NOMO-1 (cell line): Measurements from ENCODE around the gene SPAG7.
"Not testable (repeated sequence)": the region's sequence is repeated elsewhere in the genome, so short reads cannot be mapped to it uniquely, and the experiment has no call there.

Experiments used
- DNase-seq, 2 experiments: peaks; one replicate each; lab custom pipeline; 2025; ENCODE audit not compliant: unreplicated experiment in 2 of 2; lab: John Stamatoyannopoulos, UW

SPAG7 gene

GRCh38 chr17:4938688-4939545 lies 28.7 kb downstream of the SPAG7 start:
- DNase-seq: peak in 1 of 2 experiments; percentile 12

GRCh38 chr17:4938069-4938491 lies 29.5 kb downstream of the SPAG7 start:
- no peak for DNase-seq

GRCh38 chr17:4937553-4937952 lies 30.1 kb downstream of the SPAG7 start:
- DNase-seq: no peak

DNA sequence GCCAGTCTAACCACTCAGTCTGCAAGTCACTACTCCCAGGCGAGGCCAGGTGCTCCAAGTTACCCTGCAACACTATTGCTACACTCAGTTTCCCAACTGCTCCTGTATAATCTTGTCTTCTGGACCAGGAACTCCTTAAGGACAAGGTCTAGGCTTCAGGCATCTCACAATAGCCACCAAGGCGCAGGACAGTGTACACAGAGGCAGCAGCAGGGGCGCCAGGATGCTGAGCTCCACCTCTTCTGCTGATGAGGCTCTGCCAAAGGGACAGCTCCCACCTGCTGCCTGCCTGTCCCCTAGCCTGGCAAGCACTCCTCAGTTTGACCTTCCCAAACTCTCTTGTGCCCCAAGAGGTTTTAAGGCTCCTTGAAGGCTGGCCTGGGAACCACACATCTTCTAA lies 31.2 kb downstream of the SPAG7 start:
- DNase-seq: no peak

DNA sequence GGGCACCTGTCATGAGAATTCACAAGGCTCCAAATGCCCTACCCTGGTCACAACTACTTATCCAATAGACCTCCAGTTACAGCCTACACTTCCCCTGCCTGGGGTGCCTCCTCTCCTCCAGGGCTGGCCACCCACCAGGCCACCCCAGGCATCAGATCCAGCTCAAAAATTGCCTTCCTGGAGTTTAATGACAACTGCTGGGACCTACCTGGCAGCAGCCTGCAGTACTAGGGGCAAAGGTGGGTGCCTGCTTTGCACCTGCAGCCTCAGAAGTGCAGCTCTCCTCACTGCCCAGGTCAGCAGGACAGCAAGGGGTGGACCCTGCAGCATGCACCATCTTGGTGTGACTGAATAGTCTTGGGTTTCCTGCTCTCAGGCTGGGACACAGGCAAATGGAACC lies 32.0 kb downstream of the SPAG7 start:
- no peak for DNase-seq

DNA sequence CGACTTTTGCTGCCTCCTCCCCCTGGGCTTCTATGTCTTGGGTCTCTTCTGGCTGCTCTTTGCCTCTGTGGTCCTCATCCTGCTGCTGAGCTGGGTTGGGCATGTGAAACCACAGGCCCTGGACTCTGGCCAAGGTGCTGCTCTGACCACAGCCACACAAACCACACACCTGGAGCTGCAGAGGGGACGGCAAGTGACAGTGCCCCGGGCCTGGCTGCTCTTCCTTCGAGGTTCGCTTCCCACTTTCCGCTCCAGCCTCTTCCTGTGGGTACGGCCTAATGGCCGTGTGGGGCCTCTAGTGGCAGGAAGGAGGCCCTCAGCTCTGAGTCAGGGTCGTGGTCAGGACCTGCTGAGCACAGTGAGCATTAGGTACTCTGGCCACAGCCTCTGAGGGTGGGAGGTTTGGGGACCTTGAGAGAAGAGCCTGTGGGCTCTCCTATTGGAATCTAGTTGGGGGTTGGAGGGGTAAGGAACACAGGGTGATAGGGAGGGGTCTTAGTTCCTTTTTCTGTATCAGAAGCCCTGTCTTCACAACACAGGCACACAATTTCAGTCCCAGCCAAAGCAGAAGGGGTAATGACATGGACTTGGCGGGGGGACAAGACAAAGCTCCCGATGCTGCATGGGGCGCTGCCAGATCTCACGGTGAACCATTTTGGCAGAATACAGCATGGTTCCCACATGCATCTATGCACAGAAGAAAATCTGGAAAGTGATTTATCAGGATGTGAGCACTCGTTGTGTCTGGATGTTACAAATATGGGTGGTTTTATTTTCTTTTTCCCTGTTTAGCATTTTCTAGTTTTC lies 33.2 kb downstream of the SPAG7 start:
- peak; percentile 50 to 54 for DNase-seq

DNA sequence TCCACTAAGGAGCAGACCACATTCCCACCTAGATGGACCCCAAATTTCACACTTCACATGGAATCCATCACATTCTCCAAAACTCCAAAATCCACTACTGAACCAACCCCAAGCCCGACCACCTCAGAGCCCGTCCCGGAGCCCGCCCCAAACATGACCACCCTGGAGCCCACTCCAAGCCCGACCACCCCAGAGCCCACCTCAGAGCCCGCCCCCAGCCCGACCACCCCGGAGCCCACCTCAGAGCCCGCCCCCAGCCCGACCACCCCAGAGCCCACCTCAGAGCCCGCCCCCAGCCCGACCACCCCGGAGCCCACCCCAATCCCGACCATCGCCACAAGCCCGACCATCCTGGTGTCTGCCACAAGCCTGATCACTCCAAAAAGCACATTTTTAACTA lies 34.0 kb downstream of the SPAG7 start:
- DNase-seq: no peak

- DNase-seq: no peak
These were observed 34.9 kb downstream of the SPAG7 start for GRCh38 chr17:4932756-4933155.

DNA sequence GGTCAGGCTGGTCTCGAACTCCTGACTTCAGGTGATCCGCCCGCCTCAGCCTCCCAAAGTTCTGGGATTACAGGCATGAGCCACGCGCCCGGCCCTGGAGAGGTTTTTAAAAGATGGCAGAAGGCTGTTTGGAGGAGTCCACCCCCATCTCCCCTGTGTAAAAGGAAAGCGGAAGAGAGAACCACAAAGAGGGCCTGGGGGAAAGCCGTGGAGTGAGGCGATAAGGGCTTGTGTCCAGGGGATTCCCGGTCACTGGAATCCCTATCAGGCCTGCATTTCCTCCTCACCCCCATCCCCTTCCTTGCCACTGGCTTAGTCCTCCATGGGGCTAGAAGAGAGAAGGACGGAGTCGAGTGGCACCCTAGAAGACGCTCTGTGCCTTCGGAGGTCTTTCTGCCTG lies 35.7 kb downstream of the SPAG7 start, which contains the start of gene GP1BA:
TSS of gene GP1BA (plus strand) at position 315 of the 400 bp plus-strand sequence. CDS start 328 bp downstream, outside the sequence.
- DNase-seq: no peak

DNA sequence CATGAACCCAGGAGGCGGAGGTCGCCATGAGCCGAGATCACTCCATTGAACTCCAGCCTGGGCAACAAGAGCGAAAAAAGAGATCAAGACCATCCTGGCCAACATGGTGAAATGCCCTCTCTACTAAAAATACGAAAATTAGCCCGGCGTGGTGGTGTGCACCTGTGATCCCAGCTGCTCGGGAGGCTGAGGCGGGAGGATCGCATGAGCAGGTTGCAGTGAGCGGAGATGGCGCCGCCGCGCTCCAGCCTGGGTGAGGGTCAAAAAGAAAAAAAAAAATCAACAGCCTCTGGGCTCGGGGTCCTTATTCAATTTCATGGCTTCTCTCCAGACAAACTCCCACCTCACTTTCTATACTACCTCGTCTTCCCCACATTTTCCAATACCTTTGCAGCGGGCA lies 38.7 kb downstream of the SPAG7 start:
- no peak for DNase-seq

DNA sequence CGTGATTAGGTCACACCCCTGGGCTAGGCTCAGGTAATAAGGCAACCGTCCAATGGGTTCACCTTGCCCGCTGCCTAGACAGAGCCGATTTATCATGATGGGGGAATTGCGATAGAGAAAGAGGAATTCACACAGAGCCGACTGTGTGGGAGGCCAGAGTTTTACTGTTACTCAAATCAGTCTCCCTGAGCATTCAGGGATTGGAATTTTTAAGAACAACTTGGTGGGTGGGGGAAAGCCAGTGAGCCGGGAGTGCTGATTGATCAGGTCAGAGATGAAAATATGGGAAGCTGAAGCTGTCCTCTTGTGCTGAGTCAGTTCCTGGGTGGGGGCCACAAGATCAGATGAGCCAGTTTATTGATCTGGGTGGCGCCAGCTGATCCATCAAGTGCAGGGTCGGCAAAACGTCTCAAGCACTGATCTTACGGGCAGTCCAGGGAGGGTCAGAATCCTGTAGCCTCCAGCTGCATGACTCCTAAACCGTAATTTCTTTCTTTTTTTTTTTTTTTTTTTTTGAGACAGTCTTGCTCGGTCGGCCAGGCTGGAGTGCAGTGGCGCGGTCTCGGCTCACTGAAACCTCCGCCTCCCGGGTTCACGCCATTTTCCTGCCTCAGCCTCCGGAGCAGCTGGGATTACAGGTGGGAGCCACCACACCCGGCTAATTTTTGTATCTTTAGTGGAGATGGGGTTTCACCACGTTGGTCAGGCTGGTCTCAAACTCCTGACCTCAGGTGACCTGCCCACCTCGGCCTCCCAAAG lies 40.9 kb downstream of the SPAG7 start:
- not testable (repeated sequence) for DNase-seq

DNA sequence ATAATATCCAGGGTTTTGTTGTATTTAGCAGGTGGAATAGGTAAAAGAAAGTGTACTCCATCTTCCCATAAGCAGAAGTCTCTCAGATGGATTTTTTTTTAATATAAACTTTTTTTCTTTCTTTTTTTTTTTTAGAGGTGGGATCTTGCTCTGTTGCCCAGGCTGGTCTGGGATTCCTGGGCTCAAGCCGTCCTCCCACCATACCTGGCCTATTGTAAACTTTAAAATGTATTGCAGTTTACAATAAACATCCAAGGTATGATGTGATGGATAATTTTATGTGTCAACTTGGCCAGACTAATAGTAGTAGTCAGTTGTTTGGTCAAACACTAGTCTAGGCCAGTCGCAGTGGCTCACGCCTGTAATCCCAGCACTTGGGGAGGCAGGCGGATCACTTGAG lies 46.3 kb downstream of the SPAG7 start:
- no peak for DNase-seq

- peak; percentile 38 to 68 for DNase-seq
These were observed 47.1 kb downstream of the SPAG7 start for GRCh38 chr17:4920351-4921048.

DNA sequence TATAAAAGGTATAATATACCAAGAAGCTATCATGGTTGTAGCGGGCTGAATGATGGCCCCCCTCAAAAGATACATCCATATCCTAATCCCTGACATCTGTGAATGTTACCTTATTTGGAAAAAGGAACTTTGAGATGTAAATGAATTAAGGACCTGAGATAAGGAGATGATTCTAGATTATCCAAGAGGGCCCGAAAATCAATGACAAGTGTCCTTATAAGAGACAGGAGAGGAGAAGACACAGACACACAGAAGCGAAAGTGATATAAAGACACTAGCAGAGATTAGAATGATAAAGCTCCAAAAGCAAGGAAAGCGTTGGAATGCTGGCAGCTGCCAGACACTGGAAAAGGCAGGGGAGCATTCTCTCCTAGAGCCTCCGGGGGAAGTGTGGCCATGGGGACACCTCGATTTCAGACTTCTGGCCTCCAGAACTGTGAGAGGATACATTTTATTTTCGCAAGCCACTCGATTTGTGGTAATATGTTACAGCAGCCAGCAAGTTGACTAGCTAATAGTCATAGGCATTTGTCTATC lies 48.0 kb downstream of the SPAG7 start:
- DNase-seq: no peak

GRCh38 chr17:4914551-4914950 lies 53.1 kb downstream of the SPAG7 start:
- not testable (repeated sequence) for DNase-seq

DNA sequence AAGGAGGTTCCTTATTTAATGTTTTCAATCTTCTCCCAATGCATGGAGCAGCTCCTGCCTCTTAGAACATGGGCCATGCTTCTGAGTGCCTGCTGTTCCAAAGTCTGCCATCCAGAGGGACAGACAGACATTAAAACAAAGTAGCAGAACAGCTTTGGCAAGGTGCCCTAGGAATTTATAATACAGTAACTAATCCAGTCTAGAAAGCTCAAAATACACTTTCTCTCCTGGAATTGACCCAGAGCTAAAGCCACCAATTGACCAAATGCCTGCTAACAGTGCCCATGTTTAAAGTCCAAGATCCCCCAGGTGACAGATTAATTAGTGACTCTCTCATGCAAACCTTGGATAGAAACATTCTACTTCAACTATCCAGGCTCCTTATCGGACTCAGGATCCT lies 53.6 kb downstream of the SPAG7 start:
- DNase-seq: no peak
